ENCODE measurements around the gene TRRAP. TPM values are rescaled to one million over a fixed set of nuclear protein-coding genes. Genes with fewer than 3 reads are reported as not detected.

TRRAP gene
- total and polyA plus RNA-seq, 7 donors = 2.4 to 35.5 (median 18.9) TPM

GRCh38 chr7:98917331-98917730, 39.0 kb downstream of the TRRAP start:
- peaks cover 19 to 94% (median 58%) of the 10 kb centered on the region in 4 donors for H3K36me3 ChIP-seq
- WGBS, 2 donors = 96 to 97% methylated on average over 12 of the region's 12 CpGs
- intact Hi-C loops (cut with DNase I) = no loop called here

GRCh38 chr7:98921608-98922372, 43.5 kb downstream of the TRRAP start:
- DNase-seq = no peak
- H3K27me3 ChIP-seq = no peaks in the 10 kb centered on the region
- H3K4me1 ChIP-seq = no peaks in the 10 kb centered on the region
- H3K4me3 ChIP-seq = no peak overlapping the region
- no peak overlapping the region for H3K27ac ChIP-seq
- peaks cover 40 to 98% (median 64%) of the 10 kb centered on the region in 4 donors for H3K36me3 ChIP-seq
- H3K9me3 ChIP-seq = no peaks in the 10 kb centered on the region
- intact Hi-C loops (cut with DNase I) = no loop called here
- 96% methylated on average over 25 of the region's 25 CpGs for WGBS, 2 donors
- TF ChIP-seq POLR2A (IDR thresholded peaks at IDR 0.05) (no peak), POLR2AphosphoS5 (IDR thresholded peaks at IDR 0.05) (no peak), EP300 (IDR thresholded peaks at IDR 0.05) (no peak), CTCF (IDR thresholded peaks at IDR 0.05) (no peak)

More at GRCh38 chr7:98917331-98917730, 39.0 kb downstream of the TRRAP start:
- no peaks in the 10 kb centered on the region for H3K9me3 ChIP-seq
- H3K27me3 ChIP-seq = no peaks in the 10 kb centered on the region
- no peak overlapping the region for H3K4me3 ChIP-seq
- no peak for DNase-seq
- no peaks in the 10 kb centered on the region for H3K4me1 ChIP-seq
- H3K27ac ChIP-seq = no peak overlapping the region
- no peak for TF ChIP-seq POLR2AphosphoS5 (IDR thresholded peaks at IDR 0.05)
- TF ChIP-seq CTCF (IDR thresholded peaks at IDR 0.05) = no peak
- TF ChIP-seq EP300 (IDR thresholded peaks at IDR 0.05) = no peak
- TF ChIP-seq POLR2A (IDR thresholded peaks at IDR 0.05) = no peak

GRCh38 chr7:98922392-98923187, 44.3 kb downstream of the TRRAP start:
- peaks cover 48 to 98% (median 66%) of the 10 kb centered on the region in 4 donors for H3K36me3 ChIP-seq
- no peak overlapping the region for H3K27ac ChIP-seq
- no peaks in the 10 kb centered on the region for H3K27me3 ChIP-seq
- no peak overlapping the region for H3K4me3 ChIP-seq
- H3K4me1 ChIP-seq = no peaks in the 10 kb centered on the region
- 74 to 85% methylated on average over 12 of the region's 12 CpGs for WGBS, 2 donors
- intact Hi-C loops (cut with DNase I) = no loop called here
- H3K9me3 ChIP-seq = no peaks in the 10 kb centered on the region
- TF ChIP-seq POLR2AphosphoS5 (IDR thresholded peaks at IDR 0.05) = no peak
- no peak for TF ChIP-seq CTCF (IDR thresholded peaks at IDR 0.05)
- no peak for TF ChIP-seq EP300 (IDR thresholded peaks at IDR 0.05)
- TF ChIP-seq POLR2A (IDR thresholded peaks at IDR 0.05) = no peak
- no peak for DNase-seq

GRCh38 chr7:98923512-98923911, 45.2 kb downstream of the TRRAP start:
- Histone ChIP-seq H3K9me3 (no peaks in the 10 kb centered on the region), H3K27ac (no peak overlapping the region), H3K36me3 (peaks cover 45 to 98% (median 70%) of the 10 kb centered on the region in 4 donors), H3K4me1 (no peaks in the 10 kb centered on the region), H3K27me3 (no peaks in the 10 kb centered on the region), H3K4me3 (no peak overlapping the region)
- intact Hi-C loops (cut with DNase I) = no loop called here
- TF ChIP-seq CTCF (IDR thresholded peaks at IDR 0.05) = no peak
- TF ChIP-seq POLR2AphosphoS5 (IDR thresholded peaks at IDR 0.05) = no peak
- no peak for TF ChIP-seq EP300 (IDR thresholded peaks at IDR 0.05)
- TF ChIP-seq POLR2A (IDR thresholded peaks at IDR 0.05) = no peak
- no peak for DNase-seq
- 96 to 97% methylated on average over 5 of the region's 5 CpGs for WGBS, 2 donors
